ENCODE measurements around the gene SLC6A18.

SLC6A18 gene

GRCh38 chr5:1202026-1202797 is 23.0 kb upstream of the SLC6A18 start:
- no peak for DNase-seq

GRCh38 chr5:1202798-1203185 is 22.4 kb upstream of the SLC6A18 start:
- DNase-seq: no peak

DNA sequence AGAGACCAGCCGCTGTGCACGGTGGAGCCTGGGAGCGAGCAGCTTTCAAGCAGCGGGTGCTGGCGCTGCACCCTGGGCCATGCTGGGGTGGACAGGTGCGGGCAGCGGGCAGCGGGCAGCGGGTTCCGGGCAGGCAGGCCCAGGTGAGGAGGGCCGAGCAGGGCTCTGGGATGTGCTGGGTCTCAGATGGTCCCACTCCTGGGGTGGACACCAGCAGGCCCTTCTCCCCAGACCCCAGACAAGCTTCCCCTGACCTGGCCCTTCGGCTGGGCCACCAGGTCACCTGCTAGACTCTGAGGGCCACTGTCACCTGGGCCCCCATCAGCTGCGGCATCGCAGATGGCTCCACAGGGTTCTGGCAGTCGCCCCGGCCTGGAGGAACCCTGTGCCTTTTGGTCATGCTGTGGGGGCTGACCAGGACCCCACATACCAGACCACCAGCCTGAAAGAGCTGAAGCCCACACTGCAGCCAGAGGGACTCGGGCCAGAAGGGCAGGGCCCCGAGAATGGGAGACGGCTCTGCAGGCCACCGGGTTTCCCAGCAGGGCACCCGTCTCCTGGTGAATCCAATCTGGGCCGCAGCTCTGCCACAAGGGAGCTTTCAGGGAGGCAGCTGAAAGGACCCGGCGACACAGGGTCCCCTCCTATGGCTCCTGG is 21.7 kb upstream of the SLC6A18 start:
- no peak for DNase-seq

GRCh38 chr5:1203968-1204692 is 21.1 kb upstream of the SLC6A18 start:
- no peak for DNase-seq

DNA sequence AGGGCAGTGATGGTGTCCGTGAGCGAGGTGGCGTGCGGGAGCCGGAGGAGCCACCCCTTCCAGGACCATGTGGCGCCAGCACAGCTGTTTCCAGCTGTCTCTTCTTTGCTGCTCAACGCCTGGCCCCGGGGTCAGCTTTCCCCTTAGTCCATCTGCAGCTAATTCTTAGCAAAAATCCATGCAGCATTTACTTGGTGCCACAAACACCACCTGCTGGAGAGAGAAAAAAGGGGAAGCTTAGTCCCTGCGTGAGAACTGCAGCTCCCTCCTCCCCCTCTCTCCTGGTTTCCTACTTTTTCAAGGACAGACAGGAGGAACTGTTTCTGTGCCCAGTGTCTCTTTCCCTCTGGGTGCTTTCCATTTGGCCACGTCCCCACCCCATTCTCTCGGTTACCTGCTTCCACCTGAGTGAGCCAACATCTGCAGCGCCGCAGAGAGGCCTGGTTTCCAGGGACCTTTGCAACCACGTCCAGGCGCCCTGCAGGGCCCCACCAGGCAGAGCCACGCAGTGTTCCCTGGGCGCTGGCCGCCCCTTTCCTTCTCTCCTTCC is 20.4 kb upstream of the SLC6A18 start:
- peak in 2 of 56 donors; percentile 4 to 23 for DNase-seq

GRCh38 chr5:1205255-1206180 is 19.7 kb upstream of the SLC6A18 start:
- DNase-seq: no peak

GRCh38 chr5:1206521-1207412 is 18.4 kb upstream of the SLC6A18 start:
- DNase-seq: no peak

DNA sequence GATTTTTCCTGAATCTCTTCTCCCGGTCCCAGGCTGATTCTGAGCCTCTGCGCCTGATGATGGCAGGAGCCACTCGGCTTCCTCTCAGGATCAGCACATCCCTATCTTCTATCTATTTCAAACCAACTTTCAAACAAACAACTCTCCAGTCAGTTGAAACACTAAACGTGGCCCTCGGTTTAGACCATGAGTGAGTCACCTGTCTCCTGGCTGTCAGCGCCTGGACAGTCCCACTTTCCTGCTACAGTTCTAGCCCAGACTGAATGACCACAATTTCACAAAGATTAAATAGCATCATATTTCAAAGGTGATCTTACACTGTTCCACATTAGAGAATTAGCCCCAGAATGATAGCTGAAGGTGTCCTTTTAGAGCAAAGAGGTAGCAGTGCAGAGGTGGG is 17.6 kb upstream of the SLC6A18 start:
- DNase-seq: no peak

DNA sequence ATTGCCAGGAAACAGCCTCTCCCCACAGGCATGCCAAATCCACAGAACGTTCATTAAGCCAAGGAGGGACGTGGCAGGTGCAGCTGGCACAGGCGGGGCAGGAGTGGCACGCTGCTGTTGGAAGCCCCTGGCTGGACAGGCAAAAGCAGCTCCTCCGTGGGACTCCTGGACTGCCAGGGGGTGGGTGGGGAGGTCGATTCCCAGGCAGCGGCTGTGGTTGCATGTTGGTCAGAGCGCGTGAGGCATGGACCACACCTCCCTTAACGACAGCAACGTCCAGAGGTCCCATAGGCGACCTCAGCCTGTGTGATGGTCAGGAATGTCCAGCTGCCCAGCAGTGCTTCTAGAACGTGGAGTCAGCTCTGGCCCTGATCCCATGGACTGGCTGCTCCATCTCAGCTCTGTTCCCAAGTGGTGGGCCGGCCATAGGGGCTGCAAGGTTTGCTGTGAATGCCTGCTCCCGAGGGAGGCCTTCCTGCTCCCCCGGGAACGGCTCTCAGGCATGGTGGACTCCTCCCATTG is 16.9 kb upstream of the SLC6A18 start:
- no peak for DNase-seq

- peak in 1 of 56 donors; percentile 3 for DNase-seq
Observed at GRCh38 chr5:1208743-1209488, 16.3 kb upstream of the SLC6A18 start.

DNA sequence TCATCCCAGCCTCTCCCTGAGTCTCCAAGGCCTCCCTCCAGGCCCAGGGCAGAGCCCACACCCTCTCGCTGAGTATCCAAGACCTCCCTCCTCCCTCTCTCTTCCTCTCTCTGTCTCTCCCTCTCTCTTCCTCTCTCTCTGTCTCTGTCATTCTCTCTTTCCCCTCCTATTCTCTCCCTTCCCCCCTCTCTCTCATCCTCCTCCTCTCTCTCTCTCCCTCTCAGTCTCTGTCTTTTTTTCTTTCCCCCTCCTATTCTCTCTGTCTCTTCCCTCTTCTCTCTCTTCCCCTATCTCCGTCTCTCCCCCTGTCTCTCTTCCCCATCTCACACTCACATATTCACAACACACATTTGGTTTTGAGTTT is 15.7 kb upstream of the SLC6A18 start:
- no peak for DNase-seq

DNA sequence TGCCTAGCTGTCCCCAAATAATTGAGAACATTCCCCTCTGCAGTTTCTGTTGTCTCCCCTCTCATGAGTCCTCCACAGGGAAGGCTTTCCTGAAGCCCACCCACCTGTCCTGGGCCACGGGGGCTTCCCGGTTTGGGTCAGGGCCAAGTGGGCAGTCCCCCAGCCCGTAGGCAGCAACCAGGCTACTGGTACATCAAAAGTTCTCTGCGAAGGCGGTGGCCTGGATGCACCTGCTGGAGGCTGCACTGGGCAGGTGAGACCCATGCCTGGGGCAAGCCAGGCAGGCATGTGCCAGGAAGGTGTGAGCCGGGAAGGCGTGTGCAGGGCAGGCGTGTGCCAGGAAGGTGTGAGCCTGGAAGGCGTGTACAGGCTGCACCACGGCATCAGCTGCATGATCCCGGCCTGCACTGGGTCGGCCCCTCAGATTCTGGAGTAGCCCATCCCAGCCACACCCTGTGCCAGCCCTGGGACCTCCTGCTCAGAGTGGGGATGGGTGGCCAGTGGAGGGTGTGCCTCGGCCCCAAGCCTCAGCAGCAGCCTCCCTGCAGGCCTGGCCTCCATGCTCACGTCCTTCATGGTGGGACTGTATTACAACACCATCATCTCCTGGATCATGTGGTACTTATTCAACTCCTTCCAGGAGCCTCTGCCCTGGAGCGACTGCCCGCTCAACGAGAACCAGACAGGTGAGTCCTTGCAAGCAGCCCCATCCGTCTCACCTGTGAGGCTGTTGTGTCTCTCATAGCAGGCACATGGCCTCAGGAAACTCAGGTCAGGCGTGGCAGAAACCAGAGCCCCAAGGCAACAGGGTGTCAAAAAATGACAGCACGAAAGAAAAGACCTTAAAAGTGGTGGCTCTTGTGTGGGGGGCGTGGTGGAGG is 15.0 kb upstream of the SLC6A18 start:
- DNase-seq: no peak

DNA sequence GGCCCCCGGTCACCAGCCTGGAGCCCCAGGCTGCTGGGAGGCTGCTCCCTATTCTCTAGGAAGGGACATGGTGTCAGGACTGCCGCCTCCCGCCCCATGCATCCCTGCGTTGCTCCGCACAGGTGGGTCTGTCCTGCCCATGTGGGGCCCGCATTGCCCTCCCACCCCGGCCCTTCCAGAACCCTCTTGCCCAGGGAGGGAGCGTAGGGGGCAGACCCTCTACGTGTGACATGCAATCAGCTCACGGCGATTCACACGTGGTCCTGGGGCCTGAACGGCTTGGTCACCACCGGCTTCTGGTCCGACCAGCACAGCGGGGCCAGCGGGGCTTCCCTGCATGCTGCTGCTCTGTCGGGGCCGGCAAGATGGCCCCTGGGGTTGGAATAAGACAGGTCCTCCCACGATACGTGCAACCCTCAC is 14.3 kb upstream of the SLC6A18 start:
- DNase-seq: no peak

DNA sequence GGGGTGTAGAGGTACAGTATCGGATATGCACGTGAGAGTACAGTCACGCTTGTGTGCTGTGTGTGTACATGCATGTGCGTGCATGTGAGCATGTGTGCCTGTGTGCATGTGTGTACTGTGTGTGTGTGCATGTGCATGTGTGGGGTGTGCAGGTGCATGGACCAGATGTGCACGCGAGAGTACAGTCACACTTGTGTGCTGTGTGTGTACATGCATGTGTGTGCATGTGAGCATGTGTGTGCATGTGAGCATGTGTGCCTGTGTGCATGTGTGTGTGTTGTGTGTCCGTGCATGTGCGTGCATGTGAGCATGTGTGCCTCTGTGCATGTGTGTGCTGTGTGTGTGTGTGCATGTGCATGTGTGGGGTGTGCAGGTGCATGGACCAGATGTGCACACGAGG is 13.5 kb upstream of the SLC6A18 start:
- DNase-seq: no peak

DNA sequence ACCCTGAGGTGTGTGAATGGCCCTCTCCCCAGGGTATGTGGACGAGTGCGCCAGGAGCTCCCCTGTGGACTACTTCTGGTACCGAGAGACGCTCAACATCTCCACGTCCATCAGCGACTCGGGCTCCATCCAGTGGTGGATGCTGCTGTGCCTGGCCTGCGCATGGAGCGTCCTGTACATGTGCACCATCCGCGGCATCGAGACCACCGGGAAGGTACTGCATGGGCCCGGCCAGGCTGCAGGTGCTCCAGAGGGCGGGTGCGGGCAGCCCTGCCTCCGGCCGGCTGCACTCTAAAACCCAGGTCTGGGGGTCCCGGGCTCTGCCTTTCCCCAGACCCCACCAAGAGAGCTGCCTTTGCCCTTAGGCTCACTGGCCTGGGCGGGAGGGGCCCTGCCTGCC is 12.9 kb upstream of the SLC6A18 start:
- no peak for DNase-seq

DNA sequence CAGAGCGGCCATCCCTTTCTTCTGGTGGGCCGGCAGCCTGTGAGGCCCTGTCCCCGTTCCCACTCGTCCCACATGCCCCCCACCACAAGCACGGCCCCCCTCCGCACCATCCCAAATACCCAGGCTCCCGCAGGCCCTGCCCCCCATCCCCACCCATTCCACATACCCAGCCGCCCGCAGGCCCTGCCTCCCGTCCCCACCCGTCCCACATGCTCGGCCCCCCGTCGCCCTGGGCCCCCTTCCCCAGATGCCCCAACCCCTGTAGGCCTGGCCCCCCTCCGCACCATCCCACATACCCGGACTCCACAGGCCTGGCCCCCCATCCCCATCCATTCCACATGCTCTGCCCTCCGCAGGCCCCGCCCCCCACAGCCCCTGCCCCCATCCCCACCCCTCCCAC is 12.3 kb upstream of the SLC6A18 start:
- DNase-seq: no peak

GRCh38 chr5:1213508-1214162 is 11.5 kb upstream of the SLC6A18 start:
- no peak for DNase-seq

Data from nucleus accumbens (tissue), 56 donors.